ENCODE results near the gene SPEG.

Gene SPEG

GRCh38 chr2:219425238-219426067, 9.2 kb upstream of the SPEG start:
- DNase-seq (ENCODE audit: low read depth), result no peak

- no peak for DNase-seq (ENCODE audit: low read depth)
Measured at GRCh38 chr2:219426068-219426443, 8.6 kb upstream of the SPEG start.

- DNase-seq (ENCODE audit: low read depth), result no peak
Measured at GRCh38 chr2:219426534-219427136, 8.0 kb upstream of the SPEG start.

- no peak for DNase-seq (ENCODE audit: low read depth)
Measured at GRCh38 chr2:219428469-219428868, 6.2 kb upstream of the SPEG start.

- no peak for DNase-seq (ENCODE audit: low read depth)
Measured at GRCh38 chr2:219429958-219430606, 4.6 kb upstream of the SPEG start.

- no peak for DNase-seq (ENCODE audit: low read depth)
Measured at GRCh38 chr2:219430633-219431615, 3.7 kb upstream of the SPEG start.

GRCh38 chr2:219433666-219434467, 776 bp upstream of the SPEG start:
- DNase-seq (ENCODE audit: low read depth), result no peak

GRCh38 chr2:219434468-219434717, 250 bp upstream of the SPEG start:
- DNase-seq (ENCODE audit: low read depth), result no peak

- DNase-seq (ENCODE audit: low read depth), result no peak
Measured at GRCh38 chr2:219435701-219436100, 1.1 kb downstream of the SPEG start.

GRCh38 chr2:219436491-219436890, 1.8 kb downstream of the SPEG start:
- DNase-seq (ENCODE audit: low read depth), result no peak

- no peak for DNase-seq (ENCODE audit: low read depth)
Measured at GRCh38 chr2:219437141-219437540, 2.5 kb downstream of the SPEG start.

- DNase-seq (ENCODE audit: low read depth), result no peak
Measured at GRCh38 chr2:219437690-219438206, 3.1 kb downstream of the SPEG start.

GRCh38 chr2:219438453-219438852, 3.8 kb downstream of the SPEG start:
- DNase-seq (ENCODE audit: low read depth), result no peak

- DNase-seq (ENCODE audit: low read depth), result no peak
Measured at GRCh38 chr2:219439506-219439905, 4.9 kb downstream of the SPEG start.

GRCh38 chr2:219440388-219441256, 6.0 kb downstream of the SPEG start:
- DNase-seq (ENCODE audit: low read depth), result no peak

GRCh38 chr2:219441451-219442255, 7.0 kb downstream of the SPEG start:
- no peak for DNase-seq (ENCODE audit: low read depth)

GRCh38 chr2:219442256-219443015, 7.8 kb downstream of the SPEG start:
- no peak for DNase-seq (ENCODE audit: low read depth)

- no peak for DNase-seq (ENCODE audit: low read depth)
Measured at GRCh38 chr2:219443016-219443696, 8.5 kb downstream of the SPEG start.

Measured in stromal cell of bone marrow (primary cell).